Body of pancreas (tissue), 4 donors: ENCODE measurements around the gene PAX8.

Experiments
- POLR2A ChIP-seq, 3 donors: fragments of 450-650 bp; IDR thresholded peaks; one replicate each; pipeline ENCODE4 v1.6.1; 2016; ENCODE audit warnings: antibody characterized with exemption in 3 of 3, mild to moderate bottlenecking in 2 of 3
- TF ChIP-seq, protein P1 (sequence below), 7 experiments: fragments of 450-650 bp in 4 of 7; fragments of 200-600 bp in 3 of 7; sonication (generic) in 3 of 7; IDR thresholded peaks; one replicate each; pipeline ENCODE4 v1.5.1; 2016 to 2019; ENCODE audit warnings: antibody characterized with exemption in 7 of 7

DNA sequence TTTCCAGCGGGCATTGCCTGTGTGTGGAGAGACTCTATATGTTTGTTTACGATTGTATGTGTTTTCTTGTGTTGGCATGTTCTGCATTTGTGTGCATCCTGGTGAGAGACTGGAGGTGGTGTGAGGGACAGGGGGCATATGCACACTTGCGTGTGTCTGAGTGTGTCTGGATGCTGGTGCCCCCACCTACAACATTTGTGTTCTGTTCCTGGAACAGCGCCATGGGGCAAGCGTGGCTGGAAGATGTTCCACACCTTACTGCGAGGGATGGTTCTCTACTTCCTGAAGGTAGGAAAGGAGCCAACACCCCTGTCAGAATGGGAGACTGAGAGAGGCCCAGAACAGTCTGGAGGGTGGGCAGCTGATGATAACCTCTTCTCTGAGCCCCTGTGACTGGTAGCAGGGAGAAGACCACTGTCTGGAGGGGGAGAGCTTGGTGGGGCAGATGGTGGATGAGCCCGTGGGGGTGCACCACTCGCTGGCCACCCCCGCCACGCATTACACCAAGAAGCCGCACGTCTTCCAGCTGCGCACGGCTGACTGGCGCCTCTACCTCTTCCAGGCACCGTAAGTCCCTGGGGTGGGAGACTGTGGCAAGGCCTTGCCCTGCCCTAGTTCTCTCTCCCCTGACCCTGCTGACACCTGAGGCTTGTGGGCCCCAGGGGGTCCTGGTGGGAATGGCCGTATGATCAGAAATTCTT is 81.2 kb downstream of the PAX8 start:
- TF ChIP-seq, protein P1, sequence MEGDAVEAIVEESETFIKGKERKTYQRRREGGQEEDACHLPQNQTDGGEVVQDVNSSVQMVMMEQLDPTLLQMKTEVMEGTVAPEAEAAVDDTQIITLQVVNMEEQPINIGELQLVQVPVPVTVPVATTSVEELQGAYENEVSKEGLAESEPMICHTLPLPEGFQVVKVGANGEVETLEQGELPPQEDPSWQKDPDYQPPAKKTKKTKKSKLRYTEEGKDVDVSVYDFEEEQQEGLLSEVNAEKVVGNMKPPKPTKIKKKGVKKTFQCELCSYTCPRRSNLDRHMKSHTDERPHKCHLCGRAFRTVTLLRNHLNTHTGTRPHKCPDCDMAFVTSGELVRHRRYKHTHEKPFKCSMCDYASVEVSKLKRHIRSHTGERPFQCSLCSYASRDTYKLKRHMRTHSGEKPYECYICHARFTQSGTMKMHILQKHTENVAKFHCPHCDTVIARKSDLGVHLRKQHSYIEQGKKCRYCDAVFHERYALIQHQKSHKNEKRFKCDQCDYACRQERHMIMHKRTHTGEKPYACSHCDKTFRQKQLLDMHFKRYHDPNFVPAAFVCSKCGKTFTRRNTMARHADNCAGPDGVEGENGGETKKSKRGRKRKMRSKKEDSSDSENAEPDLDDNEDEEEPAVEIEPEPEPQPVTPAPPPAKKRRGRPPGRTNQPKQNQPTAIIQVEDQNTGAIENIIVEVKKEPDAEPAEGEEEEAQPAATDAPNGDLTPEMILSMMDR (IDR thresholded peaks at IDR 0.05): no peak
- no peak for TF ChIP-seq POLR2A (IDR thresholded peaks at IDR 0.05)
